Measurements from ENCODE around the gene ZNF480. TPM values are rescaled to one million over a fixed set of nuclear protein-coding genes. Genes with fewer than 3 reads are reported as not detected.

The ZNF480 gene
- total and polyA plus RNA-seq, 2 of the 13 experiments (the other 11 are each of a cell fraction or from before 2014, with no cell fraction given), result 2.1 to 9.6 TPM

DNA sequence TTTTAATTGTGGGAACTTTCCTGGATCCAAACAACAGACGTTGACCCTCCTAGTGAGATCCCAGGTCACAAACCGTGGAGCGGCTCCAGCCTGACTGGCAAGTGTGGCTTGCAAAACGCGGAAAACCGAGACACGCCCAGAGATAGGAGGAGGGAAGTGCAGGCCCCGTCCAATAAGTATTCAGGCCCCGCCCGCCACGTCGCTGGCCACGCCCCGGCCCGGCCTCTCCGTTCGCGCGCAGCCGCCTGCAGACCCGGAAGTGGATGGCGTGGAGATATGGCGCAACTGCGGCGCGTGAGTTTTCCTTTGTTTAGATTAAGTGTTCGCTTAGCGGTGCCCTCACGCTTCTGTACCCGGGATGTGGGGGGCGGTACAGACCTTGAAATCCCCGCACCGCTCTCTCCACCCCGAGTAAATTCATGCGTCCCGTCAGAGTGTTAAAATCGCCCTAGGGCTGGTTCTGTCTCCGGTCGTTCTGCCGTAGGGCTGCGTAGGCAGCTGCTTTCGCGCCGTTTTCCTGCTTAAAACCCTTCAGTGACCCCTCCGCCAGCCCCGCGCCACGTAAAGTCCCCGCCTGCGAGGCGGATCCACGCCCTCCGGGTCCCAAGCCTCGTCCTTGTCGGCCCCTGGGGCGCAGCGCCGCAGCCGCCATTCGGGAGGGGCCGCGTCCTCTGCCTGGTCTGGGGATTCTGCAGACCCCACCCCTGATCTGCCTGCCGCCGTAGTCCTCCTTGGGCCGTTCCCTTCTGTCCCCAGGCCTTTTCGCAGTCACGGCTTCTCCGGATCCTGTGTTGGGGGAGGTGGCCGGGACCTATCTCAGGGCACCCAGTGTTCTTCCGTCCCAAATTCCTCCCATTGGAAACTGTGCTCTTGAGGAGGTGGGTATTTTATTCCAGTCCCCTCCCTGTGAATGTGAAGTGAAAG, 27.4 kb upstream of the ZNF480 start, which contains the start of gene ZNF766 (continued):
- TF ChIP-seq TERF1 (CRISPR knock-in tag; IDR thresholded peaks at IDR 0.05) (no peak), POGZ (CRISPR knock-in tag; IDR thresholded peaks at IDR 0.05) (peak; percentile 85), RFXAP (CRISPR knock-in tag; IDR thresholded peaks at IDR 0.05; ENCODE audit: borderline replicate concordance) (peak; percentile 90), PAF1 (CRISPR knock-in tag; IDR thresholded peaks at IDR 0.05) (no peak), RARG (CRISPR knock-in tag; IDR thresholded peaks at IDR 0.05; ENCODE audit: low read depth) (no peak), ZBTB3 (CRISPR knock-in tag; IDR thresholded peaks at IDR 0.05; ENCODE audit: borderline replicate concordance, low read depth) (no peak), DDIT3 (CRISPR knock-in tag; IDR thresholded peaks at IDR 0.05) (no peak), ZNF772 (CRISPR knock-in tag; IDR thresholded peaks at IDR 0.05) (no peak; the same call in none of the 2 replicates), ZSCAN29 (CRISPR knock-in tag; conservative IDR thresholded peaks at IDR 0.05) (0 out of 2 replicates have a peak, but pooled peaks have one; percentile 16), MTF2 (CRISPR knock-in tag; IDR thresholded peaks at IDR 0.05; ENCODE audit: borderline replicate concordance) (no peak), TCF7 (IDR thresholded peaks at IDR 0.05; ENCODE audit: low read depth) (no peak), ZNF879 (CRISPR knock-in tag; IDR thresholded peaks at IDR 0.05) (no peak), ZNF878 (CRISPR knock-in tag; IDR thresholded peaks at IDR 0.05) (no peak), REPIN1 (CRISPR knock-in tag; IDR thresholded peaks at IDR 0.05; ENCODE audit: borderline replicate concordance, low read depth) (peak; percentile 77), SNRNP70 (IDR thresholded peaks at IDR 0.05; ENCODE audit: low read depth, low read length) (no peak), ZBTB40 (IDR thresholded peaks at IDR 0.05) (no peak), ZBTB40 (CRISPR knock-in tag; IDR thresholded peaks at IDR 0.05) (peak; percentile 30; the same call in 1 of the 2 replicates), FOSL1 (CRISPR knock-in tag; IDR thresholded peaks at IDR 0.05; ENCODE audit: borderline replicate concordance) (no peak)
- TF ChIP-seq, protein P1, sequence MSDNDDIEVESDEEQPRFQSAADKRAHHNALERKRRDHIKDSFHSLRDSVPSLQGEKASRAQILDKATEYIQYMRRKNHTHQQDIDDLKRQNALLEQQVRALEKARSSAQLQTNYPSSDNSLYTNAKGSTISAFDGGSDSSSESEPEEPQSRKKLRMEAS (IDR thresholded peaks at IDR 0.05), result peak; percentile 80

Data from HepG2 (cell line).